Smooth muscle cell (in vitro differentiated cells): ENCODE measurements around the gene CORO1C. TPM values are rescaled to one million over a fixed set of nuclear protein-coding genes. Genes with fewer than 3 reads are reported as not detected.

Experiments used
- DNase-seq: peaks from one replicate; lab custom pipeline; 2025; ENCODE audit not compliant: unreplicated experiment; lab: John Stamatoyannopoulos, UW
- H2AFZ ChIP-seq: fragments of 200-600 bp; sonication (generic); 2 replicates; pipeline ENCODE4 v1.6.0; 2016; ENCODE audit warnings: antibody characterized with exemption, low read depth, mild to moderate bottlenecking
- H3F3A ChIP-seq: fragments of 200-600 bp; sonication (generic); 2 replicates; pipeline ENCODE4 v1.6.0; 2017; ENCODE audit warnings: antibody characterized with exemption, low read depth
- H3K27ac ChIP-seq: fragments of 200-600 bp; sonication (generic); 2 replicates; pipeline ENCODE4 v1.5.1; 2016; ENCODE audit warnings: low read depth, mild to moderate bottlenecking
- H3K27me3 ChIP-seq: fragments of 200-600 bp; sonication (generic); 2 replicates; pipeline ENCODE4 v1.6.1; 2016; ENCODE audit warnings: low read depth, mild to moderate bottlenecking
- H3K36me3 ChIP-seq: fragments of 200-600 bp; sonication (generic); 2 replicates; pipeline ENCODE4 v1.5.1; 2016; ENCODE audit warnings: low read depth
- H3K4me1 ChIP-seq: fragments of 200-600 bp; sonication (generic); 2 replicates; pipeline ENCODE4 v1.5.1; 2016; ENCODE audit warnings: low read depth
- H3K4me2 ChIP-seq: fragments of 200-600 bp; sonication (generic); 2 replicates; pipeline ENCODE4 v1.6.0; 2016; ENCODE audit warnings: mild to moderate bottlenecking
- H3K4me3 ChIP-seq: fragments of 200-600 bp; sonication (generic); 2 replicates; pipeline ENCODE4 v1.5.1; 2016; ENCODE audit warnings: mild to moderate bottlenecking
- H3K79me2 ChIP-seq: fragments of 200-600 bp; sonication (generic); 2 replicates; pipeline ENCODE4 v1.6.0; 2016; ENCODE audit warnings: low read depth, mild to moderate bottlenecking
- H3K9ac ChIP-seq: fragments of 200-600 bp; sonication (generic); 2 replicates; pipeline ENCODE4 v1.6.0; 2016; ENCODE audit warnings: low read depth
- H3K9me3 ChIP-seq: fragments of 200-600 bp; sonication (generic); replicated peaks from 2 replicates; pipeline ENCODE4 v1.5.1; 2016; ENCODE audit warnings: low read depth
- H4K20me1 ChIP-seq: fragments of 200-600 bp; sonication (generic); 2 replicates; pipeline ENCODE4 v1.6.0; 2016; ENCODE audit warnings: low read depth
- WGBS: methylation state at CpG from one replicate; pipeline ENCODE4 v1.1.7; 2016; ENCODE audit warnings: low lambda C conversion rate; 5-methylcytosine and 5-hydroxymethylcytosine counted together
- polyA plus RNA-seq: library from polyadenylated mRNA; unstranded; fragments of >200 nt; fragmentation: Nextera tagmentation; extraction: Ambion mirVana; gene quantifications from 2 replicates; pipeline ENCODE4 v1.2.1, GENCODE V29; 2016
- total RNA-seq: library from RNA; depleted of rRNA; stranded (reverse); fragments of >200 nt; gene quantifications from 2 replicates; pipeline ENCODE4 v1.2.3, GENCODE V29; 2014
- TF ChIP-seq, protein P1 (sequence below): fragments of 200-600 bp; sonication (generic); IDR thresholded peaks from 2 replicates; pipeline ENCODE4 v1.5.1; 2017; ENCODE audit warnings: borderline replicate concordance, mild to moderate bottlenecking, antibody characterized with exemption; ENCODE audit not compliant: insufficient read depth, poor library complexity, severe bottlenecking

CORO1C gene
- total and polyA plus RNA-seq, 2 experiments from 2014 or later, result 96.7 to 136 TPM

DNA sequence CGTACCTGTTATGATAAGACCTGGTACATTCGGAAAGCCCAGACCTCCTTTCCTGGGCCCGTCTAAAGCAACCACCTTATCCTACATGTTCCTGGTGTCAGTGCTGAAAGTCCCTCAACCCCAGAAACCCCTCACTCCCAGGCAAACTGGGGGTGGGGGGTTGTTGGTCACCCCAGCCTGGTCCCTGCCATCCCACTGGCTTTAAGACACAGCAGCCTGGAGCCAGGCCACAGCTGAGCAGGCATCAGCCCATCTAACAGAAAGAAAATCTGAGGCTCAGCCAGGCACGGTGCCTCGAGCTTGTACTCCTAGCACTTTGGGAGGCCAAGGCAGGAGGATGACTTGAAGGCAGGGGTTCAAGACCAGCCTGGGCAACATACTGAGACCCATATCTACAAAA is 102.2 kb downstream of the CORO1C start:
- no peaks in the 10 kb centered on the region for H3K36me3 ChIP-seq
- H3K27ac ChIP-seq, result peak overlapping the region; percentile 95
- no peaks in the 10 kb centered on the region for H3K9me3 ChIP-seq
- H2AFZ ChIP-seq, result no peak overlapping the region
- H3K4me1 ChIP-seq, result peaks cover 13% of the 10 kb centered on the region
- peaks cover 14% of the 10 kb centered on the region for H3F3A ChIP-seq
- no peaks in the 10 kb centered on the region for H3K27me3 ChIP-seq
- H4K20me1 ChIP-seq, result no peaks in the 10 kb centered on the region
- H3K9ac ChIP-seq, result peak overlapping the region; percentile 80
- no peak overlapping the region for H3K4me3 ChIP-seq
- peak overlapping the region; percentile 60 for H3K4me2 ChIP-seq
- DNase-seq, result no peak
- TF ChIP-seq, protein P1, sequence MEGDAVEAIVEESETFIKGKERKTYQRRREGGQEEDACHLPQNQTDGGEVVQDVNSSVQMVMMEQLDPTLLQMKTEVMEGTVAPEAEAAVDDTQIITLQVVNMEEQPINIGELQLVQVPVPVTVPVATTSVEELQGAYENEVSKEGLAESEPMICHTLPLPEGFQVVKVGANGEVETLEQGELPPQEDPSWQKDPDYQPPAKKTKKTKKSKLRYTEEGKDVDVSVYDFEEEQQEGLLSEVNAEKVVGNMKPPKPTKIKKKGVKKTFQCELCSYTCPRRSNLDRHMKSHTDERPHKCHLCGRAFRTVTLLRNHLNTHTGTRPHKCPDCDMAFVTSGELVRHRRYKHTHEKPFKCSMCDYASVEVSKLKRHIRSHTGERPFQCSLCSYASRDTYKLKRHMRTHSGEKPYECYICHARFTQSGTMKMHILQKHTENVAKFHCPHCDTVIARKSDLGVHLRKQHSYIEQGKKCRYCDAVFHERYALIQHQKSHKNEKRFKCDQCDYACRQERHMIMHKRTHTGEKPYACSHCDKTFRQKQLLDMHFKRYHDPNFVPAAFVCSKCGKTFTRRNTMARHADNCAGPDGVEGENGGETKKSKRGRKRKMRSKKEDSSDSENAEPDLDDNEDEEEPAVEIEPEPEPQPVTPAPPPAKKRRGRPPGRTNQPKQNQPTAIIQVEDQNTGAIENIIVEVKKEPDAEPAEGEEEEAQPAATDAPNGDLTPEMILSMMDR, result no peak
- WGBS, result 87% methylated on average over 5 of the region's 5 CpGs
- H3K79me2 ChIP-seq, result no peaks in the 10 kb centered on the region

DNA sequence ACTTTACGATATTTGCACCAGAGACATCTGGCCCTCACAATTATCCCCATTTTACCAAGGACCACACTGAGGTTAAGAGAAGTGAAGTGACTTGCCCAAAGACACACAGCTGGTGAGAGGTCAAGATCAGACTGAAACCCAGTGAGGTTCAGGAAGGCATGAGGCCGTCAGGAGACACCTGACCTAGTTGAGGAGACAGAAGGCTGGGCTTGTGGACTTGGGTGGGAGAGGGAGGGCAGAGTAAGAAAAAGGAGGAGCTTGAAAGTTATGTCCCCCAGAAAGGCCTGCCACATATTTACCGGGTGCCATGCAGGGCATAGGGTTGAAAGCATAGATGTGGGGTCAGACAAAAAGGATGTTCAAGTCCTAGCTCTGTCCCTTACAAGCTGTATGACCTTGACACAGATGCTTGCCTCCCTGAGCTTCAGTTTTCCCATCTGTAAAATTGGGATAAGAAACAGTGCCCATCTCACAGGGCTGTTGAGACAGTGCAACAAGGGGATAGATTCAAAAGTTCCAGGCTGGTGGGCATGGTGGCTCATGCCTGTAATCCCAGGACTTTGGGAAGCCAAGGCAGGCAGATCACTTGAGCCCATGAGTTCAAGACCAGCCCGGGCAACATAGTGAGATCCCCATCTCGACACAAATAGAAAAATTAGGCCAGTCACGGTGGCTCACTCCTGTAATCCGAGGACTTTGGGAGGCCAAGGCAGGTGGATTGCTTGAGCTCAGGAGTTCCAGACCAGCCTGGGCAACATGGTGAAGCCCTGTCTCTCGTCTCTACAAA is 104.0 kb downstream of the CORO1C start:
- no peaks in the 10 kb centered on the region for H3K27me3 ChIP-seq
- no peaks in the 10 kb centered on the region for H3K79me2 ChIP-seq
- no peak overlapping the region for H3K9ac ChIP-seq
- no peak overlapping the region for H3K4me2 ChIP-seq
- no peak overlapping the region for H3K4me3 ChIP-seq
- H3F3A ChIP-seq, result peaks cover 14% of the 10 kb centered on the region
- WGBS, result over 99% methylated on average over 8 of the region's 8 CpGs
- peaks cover 17% of the 10 kb centered on the region for H3K4me1 ChIP-seq
- no peak for DNase-seq
- H4K20me1 ChIP-seq, result no peaks in the 10 kb centered on the region
- TF ChIP-seq, protein P1, result no peak
- no peak overlapping the region for H3K27ac ChIP-seq
- H2AFZ ChIP-seq, result no peak overlapping the region
- no peaks in the 10 kb centered on the region for H3K36me3 ChIP-seq
- no peaks in the 10 kb centered on the region for H3K9me3 ChIP-seq

DNA sequence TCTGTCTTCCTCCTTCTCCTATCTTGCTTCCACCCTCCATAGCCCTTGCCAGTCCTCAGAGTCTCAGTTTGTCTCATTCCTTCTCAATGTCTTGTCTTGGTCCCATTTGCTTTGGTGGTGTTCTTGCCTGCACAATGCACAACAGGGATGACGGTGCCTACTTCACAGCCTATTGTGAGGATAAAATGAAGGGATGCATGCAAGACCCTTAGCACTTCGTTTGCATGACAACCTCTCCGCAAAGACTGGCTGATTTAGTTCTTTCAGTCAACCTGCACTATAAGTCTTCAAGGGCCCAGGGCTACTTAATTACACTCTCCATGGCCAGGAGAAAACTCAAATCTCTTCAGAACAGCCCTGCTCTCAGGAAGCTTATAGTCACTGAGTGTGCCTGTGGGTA is 106.1 kb downstream of the CORO1C start:
- no peak overlapping the region for H2AFZ ChIP-seq
- H3K4me3 ChIP-seq, result no peak overlapping the region
- no peaks in the 10 kb centered on the region for H4K20me1 ChIP-seq
- no peak for DNase-seq
- no peak overlapping the region for H3K27ac ChIP-seq
- H3K4me2 ChIP-seq, result no peak overlapping the region
- TF ChIP-seq, protein P1, result no peak
- no peak overlapping the region for H3K9ac ChIP-seq
- no peaks in the 10 kb centered on the region for H3K79me2 ChIP-seq
- peaks cover 17% of the 10 kb centered on the region for H3K4me1 ChIP-seq
- H3K27me3 ChIP-seq, result no peaks in the 10 kb centered on the region
- 56% methylated on average over 3 of the region's 3 CpGs for WGBS
- H3F3A ChIP-seq, result peaks cover 11% of the 10 kb centered on the region
- no peaks in the 10 kb centered on the region for H3K36me3 ChIP-seq
- no peaks in the 10 kb centered on the region for H3K9me3 ChIP-seq

DNA sequence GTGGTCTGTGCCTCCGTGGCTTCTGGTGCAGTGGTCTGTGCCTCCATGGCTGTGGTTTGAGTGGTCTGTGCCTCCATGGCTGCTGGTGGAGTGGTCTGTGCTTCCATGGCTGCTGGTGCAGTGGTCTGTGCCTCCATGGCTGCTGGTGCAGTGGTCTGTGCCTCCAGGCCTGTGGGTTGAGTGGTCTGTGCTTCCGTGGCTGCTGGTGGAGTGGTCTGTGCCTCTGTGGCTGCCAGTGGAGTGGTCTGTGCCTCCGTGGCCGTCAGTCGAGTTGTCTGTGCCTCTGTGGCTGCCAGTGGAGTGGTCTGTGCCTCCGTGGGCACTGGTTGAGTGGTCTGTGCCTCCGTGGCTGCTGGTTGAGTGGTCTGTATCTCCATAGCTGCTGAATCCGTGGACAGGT is 107.7 kb downstream of the CORO1C start:
- H3K27ac ChIP-seq, result no peak overlapping the region
- H2AFZ ChIP-seq, result no peak overlapping the region
- DNase-seq, result no peak
- TF ChIP-seq, protein P1, result no peak
- H3K4me2 ChIP-seq, result no peak overlapping the region
- peaks cover 6% of the 10 kb centered on the region for H3K4me1 ChIP-seq
- no peaks in the 10 kb centered on the region for H3K79me2 ChIP-seq
- no peaks in the 10 kb centered on the region for H4K20me1 ChIP-seq
- H3K36me3 ChIP-seq, result no peaks in the 10 kb centered on the region
- no peaks in the 10 kb centered on the region for H3K27me3 ChIP-seq
- H3K9me3 ChIP-seq, result no peaks in the 10 kb centered on the region
- no peak overlapping the region for H3K4me3 ChIP-seq
- H3K9ac ChIP-seq, result no peak overlapping the region
- H3F3A ChIP-seq, result peaks cover 6% of the 10 kb centered on the region
- WGBS, result 96% methylated on average over 8 of the region's 8 CpGs
